ENCODE data around the gene C2CD2L. TPM values are rescaled to one million over a fixed set of nuclear protein-coding genes. Genes with fewer than 3 reads are reported as not detected.

Gene C2CD2L
- total RNA-seq, 3 donors from 2014 or later: 25.8 to 47.1 (median 36.1) TPM

- ATAC-seq (no peak), DNase-seq (no peak)
- TF ChIP-seq, protein P1, sequence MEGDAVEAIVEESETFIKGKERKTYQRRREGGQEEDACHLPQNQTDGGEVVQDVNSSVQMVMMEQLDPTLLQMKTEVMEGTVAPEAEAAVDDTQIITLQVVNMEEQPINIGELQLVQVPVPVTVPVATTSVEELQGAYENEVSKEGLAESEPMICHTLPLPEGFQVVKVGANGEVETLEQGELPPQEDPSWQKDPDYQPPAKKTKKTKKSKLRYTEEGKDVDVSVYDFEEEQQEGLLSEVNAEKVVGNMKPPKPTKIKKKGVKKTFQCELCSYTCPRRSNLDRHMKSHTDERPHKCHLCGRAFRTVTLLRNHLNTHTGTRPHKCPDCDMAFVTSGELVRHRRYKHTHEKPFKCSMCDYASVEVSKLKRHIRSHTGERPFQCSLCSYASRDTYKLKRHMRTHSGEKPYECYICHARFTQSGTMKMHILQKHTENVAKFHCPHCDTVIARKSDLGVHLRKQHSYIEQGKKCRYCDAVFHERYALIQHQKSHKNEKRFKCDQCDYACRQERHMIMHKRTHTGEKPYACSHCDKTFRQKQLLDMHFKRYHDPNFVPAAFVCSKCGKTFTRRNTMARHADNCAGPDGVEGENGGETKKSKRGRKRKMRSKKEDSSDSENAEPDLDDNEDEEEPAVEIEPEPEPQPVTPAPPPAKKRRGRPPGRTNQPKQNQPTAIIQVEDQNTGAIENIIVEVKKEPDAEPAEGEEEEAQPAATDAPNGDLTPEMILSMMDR (IDR thresholded peaks at IDR 0.05): no peak
- peaks cover 16% of the 10 kb centered on the region for H3K4me1 ChIP-seq (ENCODE audit: low read depth)
- intact Hi-C loops (cut with DNase I, micrococcal nuclease): no loop called here
- no peak overlapping the region for H3K4me3 ChIP-seq
- H3K9me3 ChIP-seq: no peaks in the 10 kb centered on the region
- no peaks in the 10 kb centered on the region for H3K36me3 ChIP-seq (ENCODE audit: low read depth)
Measured at GRCh38 chr11:119091966-119092879, 14.9 kb upstream of the C2CD2L start.

GRCh38 chr11:119092880-119093842 is 14.0 kb upstream of the C2CD2L start:
- TF ChIP-seq, protein P1 (IDR thresholded peaks at IDR 0.05): no peak
- ATAC-seq (no peak), DNase-seq (no peak)
- Histone ChIP-seq H3K9me3 (no peaks in the 10 kb centered on the region), H3K4me3 (no peak overlapping the region), H3K36me3 (ENCODE audit: low read depth) (no peaks in the 10 kb centered on the region), H3K4me1 (ENCODE audit: low read depth) (peaks cover 16% of the 10 kb centered on the region)
- intact Hi-C loops (cut with DNase I, micrococcal nuclease): no loop called here

DNA sequence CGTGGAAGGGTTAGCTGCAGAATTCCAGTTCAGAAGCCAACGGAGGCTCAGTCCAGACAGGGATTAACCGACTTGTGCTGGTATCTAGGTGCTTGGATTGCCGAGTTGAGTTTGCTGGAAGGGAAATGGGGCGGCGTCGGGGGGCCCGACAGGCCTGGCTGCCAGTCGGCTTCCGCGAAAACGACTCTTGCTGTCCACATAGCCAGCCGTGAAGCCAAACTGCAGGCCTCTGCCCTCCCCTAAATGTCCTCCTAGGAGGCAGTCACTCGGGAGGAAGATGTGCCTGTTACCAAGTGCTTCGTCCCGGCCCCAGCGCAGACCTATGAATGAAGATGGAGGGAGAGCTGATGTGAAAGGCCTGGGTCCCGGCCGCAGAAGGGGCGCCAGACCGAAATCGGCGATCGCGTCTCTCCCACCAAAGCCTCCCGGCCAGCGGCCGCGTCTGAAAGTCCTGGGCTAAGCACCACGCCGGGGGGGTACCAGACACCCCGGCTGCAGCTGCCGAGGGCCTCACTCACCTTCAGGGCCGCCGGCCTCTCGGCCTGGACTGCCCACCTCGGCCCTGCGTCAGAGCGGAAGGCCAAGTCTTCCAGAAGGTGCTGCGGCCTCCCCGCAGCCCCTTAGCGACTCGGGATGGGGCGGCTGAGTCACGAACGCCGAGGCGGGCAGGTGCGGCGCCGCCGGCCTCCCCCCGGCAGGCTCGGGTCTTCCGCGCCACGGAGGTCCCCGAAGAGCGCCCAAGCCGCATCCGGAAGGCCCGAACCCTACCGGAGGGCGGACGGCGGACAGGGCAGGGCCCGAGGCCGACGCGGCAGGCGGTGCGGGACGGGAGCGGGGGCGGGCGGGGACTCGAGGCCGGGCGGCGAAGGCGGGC is 13.0 kb upstream of the C2CD2L start:
- TF ChIP-seq, protein P1 (IDR thresholded peaks at IDR 0.05): no peak
- ATAC-seq: peak; percentile 41
- no peaks in the 10 kb centered on the region for H3K36me3 ChIP-seq (ENCODE audit: low read depth)
- DNase-seq: peak in 2 of 3 donors; percentile 47 to 72
- peaks cover 16% of the 10 kb centered on the region for H3K4me1 ChIP-seq (ENCODE audit: low read depth)
- intact Hi-C loops (cut with DNase I, micrococcal nuclease): no loop called here
- H3K9me3 ChIP-seq: no peaks in the 10 kb centered on the region
- peak overlapping the region; percentile 73 for H3K4me3 ChIP-seq

DNA sequence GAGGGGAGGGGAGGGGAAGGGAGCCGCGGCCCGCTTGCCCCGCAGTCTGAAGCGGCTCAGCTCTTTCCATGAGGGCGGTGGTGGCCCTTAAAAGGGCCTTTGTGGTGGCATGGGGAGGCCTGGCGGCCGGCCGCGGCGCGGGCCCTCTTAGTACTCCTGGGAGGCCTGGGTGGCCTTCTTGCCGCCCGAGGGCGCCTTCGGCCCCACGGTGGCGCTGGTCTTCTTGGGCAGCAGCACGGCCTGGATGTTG is 12.4 kb upstream of the C2CD2L start:
- DNase-seq (peak; percentile 89 to 92 (median 92)), ATAC-seq (peak; percentile 86)
- TF ChIP-seq, protein P1 (IDR thresholded peaks at IDR 0.05): peak; percentile 84
- H3K9me3 ChIP-seq: no peaks in the 10 kb centered on the region
- H3K4me3 ChIP-seq: peak overlapping the region; percentile 73
- no peaks in the 10 kb centered on the region for H3K36me3 ChIP-seq (ENCODE audit: low read depth)
- peaks cover 16% of the 10 kb centered on the region for H3K4me1 ChIP-seq (ENCODE audit: low read depth)
- intact Hi-C loops (cut with DNase I, micrococcal nuclease): no loop called here

Data from mucosa of descending colon (tissue), 3 donors.